Colon (tissue), 2 donors: ENCODE data around the gene IQCB1.
A peak's percentile ranks its signal among the peaks of the same experiment; 100 is the strongest.
"Not testable (repeated sequence)": the region's sequence is repeated elsewhere in the genome, so short reads cannot be mapped to it uniquely, and the experiment has no call there.

Experiments
- FAIRE-seq: peaks from 2 replicates; lab custom pipeline; 2012; peaks lifted over from hg19 to GRCh38; lab: Jason Lieb, UNC
- donor health status: control.
- donor health status: control.

The IQCB1 gene

DNA sequence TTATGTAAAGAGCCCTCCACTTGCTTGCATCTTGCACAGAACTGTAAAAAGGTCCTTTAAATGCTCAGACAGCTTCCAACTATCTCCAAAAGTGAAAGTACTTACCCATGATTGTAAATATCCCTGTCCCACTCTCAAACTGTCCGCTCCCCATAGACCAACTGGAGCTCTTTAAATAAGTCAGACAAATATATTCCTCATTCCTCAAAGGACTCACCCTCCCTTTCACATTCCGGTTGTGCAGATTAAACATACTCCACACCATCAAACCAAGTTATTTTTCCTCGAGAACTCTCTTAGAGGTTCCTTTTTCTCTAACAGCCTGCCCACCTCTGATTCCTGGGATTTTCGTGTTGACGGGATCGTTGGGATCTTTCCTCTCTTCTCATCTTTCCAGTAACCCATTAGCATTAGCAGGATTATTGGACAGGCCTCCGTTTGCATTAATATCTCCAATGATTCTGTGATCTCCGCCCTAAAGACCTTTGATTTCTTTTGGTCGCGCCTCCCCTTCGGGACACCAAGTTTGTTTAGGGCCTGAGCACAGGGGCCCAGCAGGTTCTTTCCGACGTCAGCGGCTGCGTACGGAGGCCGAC is 86.1 kb downstream of the IQCB1 start:
- no peak for FAIRE-seq

DNA sequence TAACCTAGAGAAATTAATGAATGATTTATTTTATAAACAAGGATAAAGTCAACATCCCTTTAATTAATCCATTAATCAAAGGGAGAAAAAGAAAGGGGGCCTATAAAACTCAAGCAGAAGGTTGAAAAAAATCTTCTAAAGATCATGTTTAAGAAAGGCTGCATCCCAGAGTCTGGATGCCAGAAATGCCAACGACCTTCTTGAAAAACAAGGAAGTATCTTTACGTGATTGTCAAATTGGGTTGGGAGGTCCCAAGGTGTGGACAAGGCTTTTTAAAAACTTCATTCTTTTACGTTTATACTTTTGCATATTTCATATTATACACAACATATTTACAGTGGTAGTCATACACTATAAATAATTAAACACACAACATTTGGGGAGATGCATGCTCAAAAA is 86.9 kb downstream of the IQCB1 start:
- FAIRE-seq = no peak

- FAIRE-seq = not testable (repeated sequence)
Measured at GRCh38 chr3:121743106-121743505, 91.8 kb downstream of the IQCB1 start.

DNA sequence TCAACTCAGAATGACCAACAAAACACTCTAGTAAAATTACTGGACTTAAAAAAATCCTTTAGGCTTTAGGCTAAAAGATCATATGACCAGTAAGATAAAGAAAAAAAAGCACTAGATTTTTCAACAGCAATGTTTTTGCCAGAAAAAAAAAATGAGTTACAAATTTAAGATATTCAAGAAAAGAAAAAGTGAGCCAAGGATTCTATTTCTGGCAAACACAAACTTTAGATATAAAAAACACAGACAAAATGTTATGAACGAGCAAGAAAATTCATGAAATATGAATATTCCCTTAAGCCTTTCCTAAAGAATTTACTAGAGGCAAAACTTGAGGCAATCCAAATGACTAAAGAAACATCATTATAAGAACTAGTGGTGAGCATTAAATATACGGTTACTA is 94.0 kb downstream of the IQCB1 start:
- peak; percentile 10 for FAIRE-seq

GRCh38 chr3:121739902-121740301 is 95.0 kb downstream of the IQCB1 start:
- no peak for FAIRE-seq

GRCh38 chr3:121737644-121738043 is 97.2 kb downstream of the IQCB1 start:
- no peak for FAIRE-seq

DNA sequence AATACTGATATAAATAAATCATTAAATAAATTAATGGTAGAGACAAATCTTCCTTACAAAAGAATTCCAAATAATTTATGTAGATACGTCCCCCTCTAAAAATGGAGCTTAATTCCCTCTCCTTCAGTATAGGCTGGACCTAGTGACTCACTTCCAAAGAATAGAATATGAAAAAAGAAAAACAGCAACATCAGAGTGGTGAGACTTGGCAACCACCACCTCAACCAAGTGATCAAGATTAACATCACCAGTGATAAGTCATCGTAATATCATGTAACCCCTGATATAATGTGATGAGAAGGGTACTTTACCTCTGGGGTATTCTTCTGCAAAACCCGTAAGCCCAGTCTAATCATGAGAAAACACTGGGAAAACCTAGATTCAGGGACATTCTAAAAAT is 98.7 kb downstream of the IQCB1 start:
- no peak for FAIRE-seq

DNA sequence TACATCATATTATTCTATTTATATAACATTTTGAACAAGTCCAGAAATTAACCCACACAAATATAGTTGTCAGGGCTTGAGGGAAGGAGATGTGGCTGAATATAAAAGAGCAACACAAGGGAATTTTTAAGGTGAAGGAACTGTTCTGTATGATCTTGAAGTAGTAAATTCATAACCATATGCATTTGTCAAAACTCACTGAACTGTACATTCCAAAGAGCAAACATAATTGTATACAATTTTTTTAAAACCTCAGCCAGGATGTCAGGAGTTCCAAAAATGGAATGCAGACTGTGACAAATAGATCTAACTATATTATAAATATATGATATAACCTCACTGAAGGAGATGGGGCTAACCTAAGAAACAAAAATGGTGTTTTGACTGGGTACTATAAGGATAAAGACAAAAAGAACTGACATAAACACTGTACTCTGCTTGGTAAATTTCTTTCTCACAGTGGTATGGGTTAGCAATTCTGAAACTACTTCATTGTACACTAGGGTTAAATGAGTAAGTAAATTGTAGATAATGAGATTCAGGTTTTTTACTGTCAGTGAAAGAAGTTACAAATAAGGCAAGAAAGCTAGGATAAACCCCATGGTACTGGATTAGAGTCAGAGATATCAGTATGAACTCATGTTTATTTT is 99.7 kb downstream of the IQCB1 start:
- no peak for FAIRE-seq

- no peak for FAIRE-seq
Measured at GRCh38 chr3:121730940-121731687, 103.7 kb downstream of the IQCB1 start.

GRCh38 chr3:121724130-121724529 is 110.7 kb downstream of the IQCB1 start:
- no peak for FAIRE-seq

DNA sequence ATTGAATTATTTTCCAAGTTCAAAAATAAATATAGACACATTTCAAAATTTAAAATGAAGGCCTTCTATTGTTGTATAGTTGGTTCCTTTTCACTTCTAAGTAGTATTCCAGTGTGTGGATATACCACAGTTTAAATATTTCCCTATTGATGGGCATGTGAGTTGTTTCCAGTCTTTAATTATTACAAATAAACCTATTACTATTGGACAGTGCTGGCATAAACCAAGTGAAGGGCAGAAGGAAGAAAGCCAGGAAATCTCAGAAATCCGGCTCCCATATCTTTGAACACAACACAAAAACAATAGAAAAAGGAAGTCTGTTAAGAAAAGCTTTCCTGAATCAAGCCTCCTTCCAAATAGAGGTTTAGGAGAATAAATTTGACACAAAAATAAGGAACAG is 111.4 kb downstream of the IQCB1 start:
- FAIRE-seq = no peak

GRCh38 chr3:121722411-121722810 is 112.4 kb downstream of the IQCB1 start:
- FAIRE-seq = no peak

DNA sequence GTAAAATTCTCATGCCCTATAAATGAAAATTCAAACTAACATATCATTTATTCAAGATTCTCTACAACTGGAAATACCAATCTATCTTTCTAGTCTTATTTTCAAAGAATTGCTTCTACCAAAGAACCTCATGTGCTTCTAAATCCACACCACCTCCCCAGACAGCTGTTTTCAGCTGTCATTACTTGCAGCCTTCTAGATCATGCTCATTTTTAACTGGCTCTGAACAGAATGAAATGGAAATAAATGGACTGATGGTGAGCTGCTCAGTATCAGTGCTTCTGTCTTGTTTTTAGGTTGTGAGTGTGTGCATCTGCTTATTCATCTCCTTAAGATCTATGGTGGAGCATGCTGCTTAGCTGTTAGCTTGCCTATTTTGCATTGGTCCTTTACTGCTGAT is 114.7 kb downstream of the IQCB1 start:
- no peak for FAIRE-seq
